Fibroblast of pulmonary artery (primary cell): ENCODE results near the gene MARCHF2.

Experiments
- DNase-seq: peaks from one replicate; pipeline ENCODE4 v3.0.0-alpha.2; 2010; ENCODE audit warnings: low read depth
- H3K4me3 ChIP-seq: replicated peaks from 2 replicates; pipeline ENCODE4 v1.5.1; 2011; ENCODE audit warnings: low read depth, mild to moderate bottlenecking, control low read depth, low read length, moderate library complexity
- TF ChIP-seq, protein P1 (sequence below): IDR thresholded peaks from 2 replicates; pipeline ENCODE4 v1.5.1; 2011; ENCODE audit warnings: mild to moderate bottlenecking, control low read depth, low read length, inconsistent platforms; ENCODE audit errors: missing control alignments

Gene MARCHF2

DNA sequence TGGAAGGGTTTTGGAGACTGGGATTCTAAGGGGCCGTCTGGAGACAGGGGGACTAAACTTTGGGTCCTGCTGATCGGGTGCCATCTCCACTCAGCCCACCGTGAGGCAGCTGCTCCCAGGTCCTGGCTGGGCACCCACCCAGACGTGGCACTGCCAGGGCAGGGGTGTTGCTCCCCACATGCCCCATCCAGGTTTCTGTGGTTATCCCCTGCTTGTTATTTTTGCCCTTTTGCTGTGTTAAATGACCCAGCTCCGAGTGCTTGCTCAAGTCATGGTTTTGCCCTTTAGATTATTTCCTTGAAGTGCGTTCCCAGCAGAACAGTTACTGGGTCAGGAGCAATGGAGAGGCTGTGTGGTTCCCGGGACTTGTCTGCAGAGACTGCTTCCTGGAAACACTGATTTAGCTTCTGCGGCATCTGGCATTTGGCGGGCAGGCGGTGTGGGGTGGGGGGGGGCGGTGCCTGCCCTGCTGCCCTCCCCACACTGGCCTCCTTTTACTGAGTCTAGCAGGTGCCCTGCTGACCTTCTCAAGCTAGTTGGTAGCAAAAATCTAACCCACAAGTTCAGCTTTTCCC lies 21.0 kb upstream of the MARCHF2 start:
- DNase-seq: no peak
- TF ChIP-seq, protein P1, sequence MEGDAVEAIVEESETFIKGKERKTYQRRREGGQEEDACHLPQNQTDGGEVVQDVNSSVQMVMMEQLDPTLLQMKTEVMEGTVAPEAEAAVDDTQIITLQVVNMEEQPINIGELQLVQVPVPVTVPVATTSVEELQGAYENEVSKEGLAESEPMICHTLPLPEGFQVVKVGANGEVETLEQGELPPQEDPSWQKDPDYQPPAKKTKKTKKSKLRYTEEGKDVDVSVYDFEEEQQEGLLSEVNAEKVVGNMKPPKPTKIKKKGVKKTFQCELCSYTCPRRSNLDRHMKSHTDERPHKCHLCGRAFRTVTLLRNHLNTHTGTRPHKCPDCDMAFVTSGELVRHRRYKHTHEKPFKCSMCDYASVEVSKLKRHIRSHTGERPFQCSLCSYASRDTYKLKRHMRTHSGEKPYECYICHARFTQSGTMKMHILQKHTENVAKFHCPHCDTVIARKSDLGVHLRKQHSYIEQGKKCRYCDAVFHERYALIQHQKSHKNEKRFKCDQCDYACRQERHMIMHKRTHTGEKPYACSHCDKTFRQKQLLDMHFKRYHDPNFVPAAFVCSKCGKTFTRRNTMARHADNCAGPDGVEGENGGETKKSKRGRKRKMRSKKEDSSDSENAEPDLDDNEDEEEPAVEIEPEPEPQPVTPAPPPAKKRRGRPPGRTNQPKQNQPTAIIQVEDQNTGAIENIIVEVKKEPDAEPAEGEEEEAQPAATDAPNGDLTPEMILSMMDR: no peak
- no peak overlapping the region for H3K4me3 ChIP-seq

DNA sequence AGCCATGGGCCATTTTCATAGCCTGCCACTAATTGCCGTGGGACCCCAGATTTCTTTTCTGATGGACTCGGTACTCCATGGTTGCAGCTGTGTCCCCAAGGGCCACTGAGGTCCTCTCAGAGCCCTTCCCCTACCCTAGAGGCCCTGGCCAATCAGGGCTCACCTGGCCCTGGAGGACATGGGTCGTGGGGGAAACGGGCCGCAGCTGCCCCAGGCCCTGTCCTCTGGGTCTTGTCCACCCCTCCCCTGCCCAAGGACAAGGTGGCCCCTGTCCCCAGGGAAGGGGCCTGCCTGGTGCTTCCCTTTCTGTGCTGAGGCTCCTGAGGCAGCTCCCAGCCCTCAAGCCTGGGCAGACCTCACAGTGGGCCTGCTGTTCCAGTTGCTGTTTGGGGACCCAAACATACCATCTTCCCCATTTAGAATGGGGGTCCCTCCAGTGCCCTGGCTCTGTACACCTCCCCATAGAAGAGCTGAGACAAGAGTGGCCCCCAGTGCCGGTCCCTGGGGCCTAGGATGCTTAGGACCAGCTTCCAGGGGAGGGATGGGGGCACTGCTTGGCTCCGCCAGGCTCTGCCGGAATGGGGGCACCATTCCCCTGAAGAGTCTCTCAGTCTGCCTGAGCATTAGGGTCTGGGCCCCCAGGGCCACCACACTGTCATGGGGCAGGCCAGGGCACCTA lies 19.8 kb upstream of the MARCHF2 start:
- DNase-seq: no peak
- TF ChIP-seq, protein P1: no peak
- no peak overlapping the region for H3K4me3 ChIP-seq

DNA sequence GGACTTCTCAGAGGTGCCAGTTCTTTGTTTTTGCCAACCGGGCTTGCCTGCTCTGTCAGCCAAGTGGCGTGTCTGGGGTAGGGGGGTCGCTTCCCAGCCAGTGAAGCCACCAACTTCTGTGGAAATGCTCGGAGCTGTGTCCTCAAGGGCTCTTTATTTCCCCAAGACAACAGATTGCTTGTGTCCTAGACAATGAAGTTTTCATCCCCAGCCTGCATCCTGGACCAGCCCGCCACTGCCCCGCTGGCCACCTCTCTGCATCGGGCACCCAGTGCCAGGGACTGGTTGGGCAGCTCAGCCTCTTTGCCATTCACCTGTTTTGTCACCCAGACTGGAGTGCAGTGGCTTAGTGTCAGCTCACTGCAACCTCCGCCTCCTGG lies 19.2 kb upstream of the MARCHF2 start:
- no peak for DNase-seq
- H3K4me3 ChIP-seq: no peak overlapping the region
- TF ChIP-seq, protein P1: no peak

DNA sequence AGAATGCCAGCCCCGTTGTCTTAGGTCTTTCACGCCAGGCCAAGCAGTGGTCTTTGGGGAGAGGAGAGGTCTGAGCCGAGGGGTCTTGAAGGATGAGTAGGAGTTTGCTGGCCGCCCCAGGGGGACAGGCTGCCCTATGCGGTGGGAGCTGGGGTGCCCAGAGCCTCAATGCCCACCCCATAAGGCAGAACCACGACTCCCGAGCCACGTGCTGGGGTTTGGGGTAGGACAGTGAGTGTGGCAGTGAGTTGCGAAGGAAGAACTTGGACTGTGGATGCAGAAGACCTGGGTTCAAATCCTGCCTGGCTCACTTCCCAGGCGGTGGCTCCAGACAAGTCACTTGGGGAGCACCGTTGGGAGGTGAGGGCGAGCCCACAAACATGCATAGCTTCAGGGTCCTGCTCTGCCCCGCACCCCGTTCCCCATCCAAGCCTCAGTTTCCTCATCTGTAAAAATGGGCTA lies 17.5 kb upstream of the MARCHF2 start:
- no peak overlapping the region for H3K4me3 ChIP-seq
- TF ChIP-seq, protein P1: no peak
- DNase-seq: no peak

DNA sequence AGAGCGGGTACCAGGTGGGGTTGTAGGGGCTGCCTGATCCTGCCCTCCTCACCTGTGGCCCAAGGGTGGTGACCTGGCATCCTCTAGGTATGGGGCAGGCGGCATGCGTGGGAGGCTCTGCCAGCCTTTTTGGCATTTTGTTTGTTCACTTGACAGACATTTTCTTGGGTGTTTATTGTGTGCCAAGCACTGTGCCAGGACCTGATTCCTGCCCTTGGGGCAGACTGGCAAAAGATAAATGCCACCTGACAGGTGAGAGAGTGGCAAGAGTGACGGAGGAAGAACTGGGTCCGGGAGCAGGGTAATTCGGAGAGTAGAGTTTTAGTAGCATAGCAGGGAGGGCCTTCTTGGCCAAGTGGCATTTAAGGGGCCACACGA lies 16.9 kb upstream of the MARCHF2 start:
- TF ChIP-seq, protein P1: no peak
- H3K4me3 ChIP-seq: no peak overlapping the region

DNA sequence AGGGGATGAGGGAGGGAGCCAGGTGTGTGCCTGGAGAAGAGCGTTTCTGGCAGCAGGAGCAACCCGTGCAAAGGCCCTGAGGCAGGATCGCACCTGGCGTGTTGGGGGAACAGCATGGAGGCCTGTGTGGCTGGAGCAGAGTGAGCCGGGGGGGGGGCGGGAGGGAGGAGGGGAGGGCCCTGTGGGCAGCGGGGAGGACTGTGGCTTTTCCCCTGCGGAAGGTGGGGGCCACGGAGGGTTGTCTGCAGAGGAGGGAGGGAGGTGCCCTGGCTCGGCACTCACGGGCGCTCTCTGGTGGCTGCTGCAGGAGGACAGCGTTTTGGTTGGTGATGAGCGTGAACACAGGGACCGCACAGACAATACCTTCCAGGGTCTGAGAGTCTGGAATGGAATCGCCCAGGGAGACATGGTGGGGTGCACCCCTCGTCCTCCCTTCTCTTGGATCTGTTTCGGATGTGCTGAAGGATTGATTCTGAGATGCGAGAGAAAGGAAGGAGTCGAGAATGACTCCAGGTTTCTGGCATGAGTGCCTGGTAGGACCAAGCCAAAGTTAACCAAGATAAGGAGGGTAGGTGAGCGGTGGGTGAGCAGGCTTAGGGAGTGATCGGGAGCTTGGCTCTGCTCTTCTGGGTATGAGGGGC lies 16.4 kb upstream of the MARCHF2 start:
- no peak overlapping the region for H3K4me3 ChIP-seq
- TF ChIP-seq, protein P1: peak; percentile 73
- DNase-seq: peak; percentile 69

More for the DNA sequence above, 16.9 kb upstream of the MARCHF2 start:
- no peak for DNase-seq
